Endothelial cell of umbilical vein (primary cell): ENCODE results near the gene EPHA8. TPM values are rescaled to one million over a fixed set of nuclear protein-coding genes. Genes with fewer than 3 reads are reported as not detected.
A peak's percentile ranks its signal among the peaks of the same experiment; 100 is the strongest.

ENCODE experiments used
- BruUV-seq: library from RNA; stranded (reverse); fragments of 400-500 nt; replicated peaks from 2 replicates; lab custom pipeline; 2021; lab: Mats Ljungman, UMichigan
- CTCF ChIA-PET: fragments of 300-600, 350-600 bp; sonication (Branson Sonifier 250); formaldehyde crosslinking; loops from one replicate; lab custom pipeline; 2021; ENCODE audit warnings: antibody characterized with exemption, inconsistent platforms; lab: Charles Lee
- POLR2A ChIA-PET: fragments of 300-600, 350-600 bp; sonication (Branson Sonifier 250); formaldehyde crosslinking; loops from one replicate; lab custom pipeline; 2021; ENCODE audit warnings: antibody characterized with exemption, inconsistent platforms; lab: Charles Lee
- DNase-seq: peaks from one replicate; pipeline ENCODE4 v3.0.0-alpha.2; 2011; ENCODE audit warnings: low read depth, low spot score
- FAIRE-seq: peaks from 2 replicates; lab custom pipeline; 2011; peaks lifted over from hg19 to GRCh38; lab: Jason Lieb, UNC
- H2AFZ ChIP-seq: 2 replicates; pipeline ENCODE4 v1.6.0; 2012; ENCODE audit warnings: low read depth, low read length, control low read depth, inconsistent platforms
- H3K27ac ChIP-seq: 2 replicates; pipeline ENCODE4 v1.5.1; 2011; ENCODE audit warnings: low read depth, mild to moderate bottlenecking, control low read depth, low read length, moderate library complexity; ENCODE audit not compliant: insufficient read depth
- H3K27me3 ChIP-seq, 2 experiments: 2 replicates each; pipeline versions ENCODE4 v1.6.0 to v1.6.1; 2011; ENCODE audit warnings: low read length in 2 of 2, mixed read lengths in 1 of 2; ENCODE audit not compliant: control insufficient read depth in 2 of 2, insufficient read depth in 2 of 2
- H3K36me3 ChIP-seq, 2 experiments: 2 replicates in 1 of 2; 3 replicates in 1 of 2; pipeline ENCODE4 v1.5.1; 2011; ENCODE audit warnings: low read length in 2 of 2, mild to moderate bottlenecking in 1 of 2, moderate library complexity in 1 of 2; ENCODE audit not compliant: control insufficient read depth in 2 of 2, insufficient read depth in 2 of 2; ENCODE audit errors: extremely low read depth in 1 of 2
- H3K4me1 ChIP-seq: 3 replicates; pipeline ENCODE4 v1.5.1; 2011; ENCODE audit warnings: mild to moderate bottlenecking, low read length; ENCODE audit not compliant: control insufficient read depth, insufficient read depth; ENCODE audit errors: extremely low read depth
- H3K4me2 ChIP-seq: 2 replicates; pipeline ENCODE4 v1.6.1; 2011; ENCODE audit warnings: low read length, control low read depth, mixed read lengths; ENCODE audit not compliant: insufficient read depth
- H3K4me3 ChIP-seq, 3 experiments: fragments of 200-600 bp in 1 of 3; sonication (generic), shearing (Covaris generic) in 1 of 3; replicated peaks in 1 of 3; 2 replicates each; pipeline ENCODE4 v1.5.1; 2011 to 2016; ENCODE audit warnings: control low read depth in 3 of 3, low read length in 3 of 3, mild to moderate bottlenecking in 2 of 3, inconsistent platforms in 1 of 3, low read depth in 1 of 3, moderate library complexity in 1 of 3; ENCODE audit not compliant: insufficient read depth in 1 of 3
- H3K79me2 ChIP-seq: 2 replicates; pipeline ENCODE4 v1.6.0; 2012; ENCODE audit warnings: low read length, inconsistent platforms; ENCODE audit not compliant: control insufficient read depth, insufficient read depth
- H3K9ac ChIP-seq: replicated peaks from 2 replicates; pipeline ENCODE3; 2011; ENCODE audit warnings: low read length, control low read depth; ENCODE audit not compliant: insufficient read depth; ENCODE audit errors: extremely low read depth
- H3K9me1 ChIP-seq: replicated peaks from 3 replicates; pipeline ENCODE4 v1.6.0; 2011; ENCODE audit warnings: mild to moderate bottlenecking, low read length; ENCODE audit not compliant: control insufficient read depth, insufficient read depth; ENCODE audit errors: extremely low read depth
- H3K9me3 ChIP-seq: replicated peaks from 2 replicates; pipeline ENCODE4 v1.5.1; 2012; ENCODE audit warnings: low read length, inconsistent platforms; ENCODE audit not compliant: control insufficient read depth, insufficient read depth
- H4K20me1 ChIP-seq: replicated peaks from 2 replicates; pipeline ENCODE3; 2011; ENCODE audit warnings: mild to moderate bottlenecking, low read length; ENCODE audit not compliant: control insufficient read depth, insufficient read depth; ENCODE audit errors: extremely low read depth
- CTCF ChIP-seq, 2 donors: IDR thresholded peaks; 1 replicate in 1 of 2; 2 replicates in 1 of 2; pipeline ENCODE4 v1.5.1; 2011; ENCODE audit warnings: low read length in 2 of 2, mild to moderate bottlenecking in 2 of 2, moderate library complexity in 2 of 2, control low read depth in 1 of 2, inconsistent platforms in 1 of 2, low read depth in 1 of 2; ENCODE audit not compliant: insufficient read depth in 1 of 2; ENCODE audit errors: extremely low read depth in 1 of 2
- EZH2 ChIP-seq: IDR thresholded peaks from 2 replicates; pipeline ENCODE4 v1.6.1; 2012; ENCODE audit warnings: borderline replicate concordance, low read depth, mild to moderate bottlenecking, moderate library complexity, low read length, inconsistent platforms; ENCODE audit not compliant: severe bottlenecking
- GATA2 ChIP-seq: IDR thresholded peaks from 2 replicates; pipeline ENCODE4 v1.7.0; 2011; ENCODE audit warnings: low read depth, mild to moderate bottlenecking, moderate library complexity, mixed read lengths, low read length; ENCODE audit not compliant: insufficient read length, insufficient read depth
- JUN ChIP-seq: IDR thresholded peaks from 2 replicates; pipeline ENCODE4 v1.6.1; 2011; ENCODE audit warnings: borderline replicate concordance, low read depth; ENCODE audit not compliant: insufficient read length, insufficient read depth
- MYC ChIP-seq: IDR thresholded peaks from one replicate; pipeline ENCODE4 v1.6.1; 2011; ENCODE audit warnings: mild to moderate bottlenecking, low read depth, low read length
- POLR2AphosphoS5 ChIP-seq: IDR thresholded peaks from 2 replicates; pipeline ENCODE4 v1.6.1; 2012; ENCODE audit warnings: low read depth, mild to moderate bottlenecking, control low read depth, low read length, moderate library complexity; ENCODE audit not compliant: insufficient read depth
- dilution Hi-C: fragments of 300-500 bp; cut with MboI; formaldehyde crosslinking; loops from one replicate; pipeline ENCODE4 v1.15.0; 2019; ENCODE audit warnings: low sequenced_read_pairs; ENCODE audit not compliant: extremely low pct_ligation_motif_present
- intact Hi-C: fragments of 100-400 bp; cut with micrococcal nuclease; formaldehyde crosslinking; loops from one replicate; pipeline ENCODE4 v1.10.0; 2022
- polyA plus RNA-seq, 4 experiments: library from polyadenylated mRNA; depleted of rRNA in 3 of 4; stranded (reverse) in 3 of 4; unstranded in 1 of 4; fragments of >200 nt; gene quantifications; 2 replicates each; pipeline versions ENCODE4 v1.2.1 to v1.2.3, GENCODE V29; 2011 to 2012; ENCODE audit warnings: missing spikeins in 1 of 4
- total RNA-seq: library from RNA; stranded (reverse); gene quantifications from 2 replicates; pipeline ENCODE4 v1.2.3, GENCODE V29; 2021

The EPHA8 gene
- total and polyA plus RNA-seq, 2 donors (not counting 3 experiments of a cell fraction or from before 2014, with no cell fraction given) = not detected

GRCh38 chr1:22611530-22611947 is 48.2 kb downstream of the EPHA8 start:
- H4K20me1 ChIP-seq = no peaks in the 10 kb centered on the region
- BruUV-seq = no TSS peak
- no peak overlapping the region for H3K9ac ChIP-seq
- H3K27ac ChIP-seq = no peak overlapping the region
- POLR2A ChIA-PET = no interaction called here
- no peaks in the 10 kb centered on the region for H3K27me3 ChIP-seq
- H3K79me2 ChIP-seq = no peaks in the 10 kb centered on the region
- CTCF ChIA-PET = interaction anchor here (1.0 to 1.1 kb wide), 2 partner anchors 19 to 23 kb away, joined by 3 to 4 read pairs; no protein-coding TSS in a partner anchor
- TF ChIP-seq MYC (no peak), JUN (no peak), CTCF (IDR thresholded peaks at IDR 0.05; ENCODE audit: extremely low read depth in 1 of 2, insufficient read depth in 1 of 2, low read depth in 1 of 2, low read length in 2 of 2) (no peak), EZH2 (no peak), POLR2AphosphoS5 (no peak), GATA2 (no peak)
- H3K9me3 ChIP-seq = no peaks in the 10 kb centered on the region
- DNase-seq (peak; percentile 53), FAIRE-seq (peak; percentile 77)
- intact Hi-C loops (no loop called here), dilution Hi-C loops (no loop called here)
- H3K9me1 ChIP-seq = no peaks in the 10 kb centered on the region
- no peak overlapping the region for H3K4me2 ChIP-seq
- no peaks in the 10 kb centered on the region for H3K4me1 ChIP-seq
- H3K4me3 ChIP-seq = no peak overlapping the region
- no peaks in the 10 kb centered on the region for H3K36me3 ChIP-seq
- no peak overlapping the region for H2AFZ ChIP-seq
